ENCODE measurements around the gene ZDHHC7.

Gene ZDHHC7

DNA sequence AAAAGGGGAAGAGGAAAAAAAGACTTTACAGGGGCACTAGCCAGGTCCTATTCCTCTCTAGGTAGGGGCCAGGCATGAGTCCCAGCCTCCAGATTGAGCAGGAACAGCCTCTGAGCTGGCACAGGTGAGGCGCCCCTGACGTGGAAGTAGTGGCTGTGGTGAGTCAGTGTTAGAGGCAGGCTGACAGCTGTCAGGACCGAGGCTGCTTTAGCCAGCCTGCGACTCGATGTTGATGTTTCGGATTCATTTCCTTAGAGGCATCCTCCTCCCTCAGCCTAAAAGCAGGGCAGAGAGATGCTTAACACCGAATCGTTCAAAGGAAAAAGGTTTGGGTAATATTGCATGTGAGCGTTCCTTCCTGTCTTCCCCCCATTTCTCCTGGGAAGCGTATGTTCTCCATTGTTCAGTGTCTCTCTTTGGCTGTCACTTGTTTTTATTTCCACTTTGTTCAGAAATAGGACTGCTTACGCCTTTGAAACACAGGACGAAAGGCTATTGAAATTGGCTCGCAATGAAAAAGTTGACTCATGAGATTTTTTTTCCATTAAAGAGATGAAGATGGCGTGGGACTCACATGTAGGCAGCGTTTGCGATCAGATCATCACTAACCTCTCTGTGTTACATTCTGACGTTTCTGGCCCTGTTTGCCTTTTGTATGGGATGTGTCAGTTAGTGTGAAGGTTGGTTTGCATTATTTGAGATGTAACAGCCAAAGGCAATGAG, 17.5 kb upstream of the ZDHHC7 start:
- in situ Hi-C loops (cut with MboI; ENCODE audit: low pct_unique_long_range_greater_than_20kb, low sequenced_read_pairs, unreplicated experiment) = no loop called here
- DNase-seq (ENCODE audit: low spot score) = peak; percentile 54
- TF ChIP-seq, protein P1, sequence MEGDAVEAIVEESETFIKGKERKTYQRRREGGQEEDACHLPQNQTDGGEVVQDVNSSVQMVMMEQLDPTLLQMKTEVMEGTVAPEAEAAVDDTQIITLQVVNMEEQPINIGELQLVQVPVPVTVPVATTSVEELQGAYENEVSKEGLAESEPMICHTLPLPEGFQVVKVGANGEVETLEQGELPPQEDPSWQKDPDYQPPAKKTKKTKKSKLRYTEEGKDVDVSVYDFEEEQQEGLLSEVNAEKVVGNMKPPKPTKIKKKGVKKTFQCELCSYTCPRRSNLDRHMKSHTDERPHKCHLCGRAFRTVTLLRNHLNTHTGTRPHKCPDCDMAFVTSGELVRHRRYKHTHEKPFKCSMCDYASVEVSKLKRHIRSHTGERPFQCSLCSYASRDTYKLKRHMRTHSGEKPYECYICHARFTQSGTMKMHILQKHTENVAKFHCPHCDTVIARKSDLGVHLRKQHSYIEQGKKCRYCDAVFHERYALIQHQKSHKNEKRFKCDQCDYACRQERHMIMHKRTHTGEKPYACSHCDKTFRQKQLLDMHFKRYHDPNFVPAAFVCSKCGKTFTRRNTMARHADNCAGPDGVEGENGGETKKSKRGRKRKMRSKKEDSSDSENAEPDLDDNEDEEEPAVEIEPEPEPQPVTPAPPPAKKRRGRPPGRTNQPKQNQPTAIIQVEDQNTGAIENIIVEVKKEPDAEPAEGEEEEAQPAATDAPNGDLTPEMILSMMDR (IDR thresholded peaks at IDR 0.05; ENCODE audit: extremely low read depth, insufficient read depth, missing control alignments) = no peak

DNA sequence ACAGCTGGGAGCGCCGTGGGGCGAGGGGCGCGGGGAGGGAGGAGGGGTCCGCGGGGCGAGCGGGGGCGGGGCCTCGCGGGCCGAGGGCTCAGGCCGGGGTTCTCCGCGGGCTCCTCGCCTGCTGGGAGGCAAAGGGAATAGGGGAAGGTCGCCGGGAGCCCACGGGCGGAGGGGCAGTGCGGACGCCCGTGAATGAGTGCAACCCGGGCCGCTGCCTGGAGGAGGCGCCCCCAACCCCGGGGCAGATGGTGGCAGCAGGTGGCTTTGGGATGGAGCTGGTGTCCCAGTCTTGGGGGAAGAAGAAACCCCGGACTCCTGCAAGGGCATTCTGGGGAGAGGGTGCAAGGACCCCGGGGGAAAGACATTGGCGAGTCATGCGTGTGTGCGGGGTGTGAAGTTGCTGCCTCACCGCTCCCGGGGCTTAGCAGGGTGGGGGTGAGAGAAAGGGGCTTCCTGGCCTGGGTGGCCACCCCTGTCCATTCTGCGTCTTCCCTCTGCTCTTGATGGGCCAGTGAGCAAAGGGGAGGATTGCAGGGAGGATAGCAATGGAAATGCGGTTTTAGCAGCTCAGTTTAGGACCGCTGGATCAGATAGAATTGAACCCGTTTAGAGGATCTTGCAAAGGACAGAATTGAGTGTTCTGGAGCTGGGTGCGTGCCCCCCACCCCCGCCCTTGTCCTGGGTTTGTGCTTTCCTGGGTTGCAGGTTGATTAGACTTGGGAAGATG, 16.8 kb upstream of the ZDHHC7 start:
- DNase-seq (ENCODE audit: low spot score) = peak; percentile 36
- in situ Hi-C loops (cut with MboI; ENCODE audit: low pct_unique_long_range_greater_than_20kb, low sequenced_read_pairs, unreplicated experiment) = no loop called here
- TF ChIP-seq, protein P1 (IDR thresholded peaks at IDR 0.05; ENCODE audit: extremely low read depth, insufficient read depth, missing control alignments) = peak; percentile 44

DNA sequence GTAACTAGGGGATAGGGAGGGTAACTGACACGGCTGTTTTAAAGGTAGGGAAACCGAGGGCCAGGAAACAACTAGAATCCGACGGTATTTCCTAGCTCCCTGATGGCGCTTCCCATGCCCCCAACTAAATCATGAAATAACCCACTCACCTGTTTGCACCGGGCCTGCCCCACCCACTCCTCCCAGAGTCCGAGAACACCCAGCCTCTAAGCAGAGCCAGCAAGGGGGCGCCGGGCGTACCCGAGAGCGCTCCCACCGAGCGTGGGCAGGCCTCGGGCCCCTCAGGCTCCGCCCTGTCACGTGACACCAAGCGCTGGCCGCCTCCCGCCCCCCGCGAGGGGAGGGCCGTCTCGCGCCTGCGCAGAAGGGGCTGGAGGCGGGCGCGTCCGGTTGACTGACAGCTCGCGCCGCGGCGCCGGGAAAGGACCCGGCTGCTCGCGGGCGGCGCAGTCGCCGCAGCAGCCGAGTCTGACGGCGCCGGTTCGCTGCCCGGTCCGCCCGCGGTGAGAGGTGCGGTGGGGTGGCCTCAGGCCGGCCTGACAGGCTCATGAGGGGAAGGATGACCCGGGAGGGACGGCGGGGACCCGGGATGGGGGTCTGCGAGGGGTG, 16.1 kb upstream of the ZDHHC7 start, which contains the start of gene KIAA0513:
Gene KIAA0513, plus strand, starts transcription at position 447 of the 609 bp plus-strand sequence. CDS start 39,277 bp downstream, outside the sequence.
- in situ Hi-C loops (cut with MboI; ENCODE audit: low pct_unique_long_range_greater_than_20kb, low sequenced_read_pairs, unreplicated experiment) = no loop called here
- TF ChIP-seq, protein P1 (IDR thresholded peaks at IDR 0.05; ENCODE audit: extremely low read depth, insufficient read depth, missing control alignments) = peak; percentile 38

DNA sequence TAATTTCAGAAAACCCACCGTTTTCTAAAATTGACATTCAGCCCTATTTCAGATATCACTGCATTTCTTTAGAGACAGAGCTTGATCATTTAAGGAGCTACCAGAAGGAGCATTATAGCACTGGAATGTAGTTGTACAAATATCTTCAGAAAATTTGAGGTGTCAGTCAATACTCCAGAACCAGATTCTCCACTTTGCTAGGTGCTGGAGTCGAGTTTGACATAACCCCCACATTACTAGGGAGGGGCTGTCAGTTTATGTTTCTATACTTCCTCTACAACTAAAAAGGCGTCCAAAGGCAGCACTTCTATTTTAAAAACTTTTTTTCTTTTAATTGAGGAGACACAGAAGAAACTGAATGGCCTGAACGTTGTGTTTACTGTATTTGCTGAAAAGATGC, 15.4 kb upstream of the ZDHHC7 start:
- DNase-seq (ENCODE audit: low spot score) = no peak
- TF ChIP-seq, protein P1 (IDR thresholded peaks at IDR 0.05; ENCODE audit: extremely low read depth, insufficient read depth, missing control alignments) = no peak
- in situ Hi-C loops (cut with MboI; ENCODE audit: low pct_unique_long_range_greater_than_20kb, low sequenced_read_pairs, unreplicated experiment) = no loop called here

More for the DNA sequence above, 16.1 kb upstream of the ZDHHC7 start, which contains the start of gene KIAA0513:
- peak; percentile 99 for DNase-seq (ENCODE audit: low spot score)

DNA sequence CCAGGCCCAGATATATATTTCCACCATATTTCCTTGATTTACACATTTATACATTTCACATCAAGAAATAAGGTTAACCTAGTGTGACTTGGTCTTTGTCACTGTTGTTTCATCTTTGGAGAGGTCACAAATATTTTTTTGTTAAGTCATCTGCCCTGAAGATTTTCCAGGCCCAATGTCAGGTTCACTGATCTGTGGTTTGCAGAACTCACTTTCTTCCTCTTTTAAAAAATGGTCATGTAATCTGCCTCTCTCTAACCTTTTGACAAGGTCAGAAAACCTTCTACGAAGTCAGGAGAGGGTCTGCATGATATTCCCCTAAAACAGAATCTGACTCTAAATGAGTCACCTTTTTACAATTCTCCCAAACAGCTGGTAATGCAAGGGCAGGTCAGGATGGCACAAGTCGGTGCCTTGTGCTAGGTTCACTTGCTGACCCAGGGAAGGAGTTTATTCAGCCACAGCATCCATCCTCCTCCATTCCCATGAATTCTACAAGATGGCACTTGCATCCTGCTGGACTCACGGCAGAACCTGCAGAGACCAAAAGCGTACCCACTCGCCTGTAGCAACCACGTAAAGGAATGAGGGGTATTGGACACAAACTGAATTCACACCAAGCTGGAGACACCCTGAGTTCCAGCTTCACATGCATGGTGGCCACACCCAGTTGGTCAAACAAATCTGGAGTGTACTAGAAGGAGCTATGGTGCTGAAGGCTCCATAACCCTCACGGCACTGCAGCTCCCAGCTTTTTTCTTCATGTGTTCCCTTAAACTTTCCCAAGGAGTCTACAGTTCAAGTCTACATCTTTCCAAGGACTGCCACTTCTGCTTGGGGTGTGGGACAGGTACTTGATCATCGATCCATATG, 14.7 kb upstream of the ZDHHC7 start:
- TF ChIP-seq, protein P1 (IDR thresholded peaks at IDR 0.05; ENCODE audit: extremely low read depth, insufficient read depth, missing control alignments) = no peak
- DNase-seq (ENCODE audit: low spot score) = no peak
- in situ Hi-C loops (cut with MboI; ENCODE audit: low pct_unique_long_range_greater_than_20kb, low sequenced_read_pairs, unreplicated experiment) = no loop called here

All from GM13977 (cell line).